Hepatocyte (in vitro differentiated cells): ENCODE results near the gene SPAST.

ENCODE experiments used
- EZH2 ChIP-seq: fragments of 200-600 bp; sonication (generic); IDR thresholded peaks from 2 replicates; pipeline ENCODE4 v1.6.1; 2016; ENCODE audit warnings: antibody characterized with exemption, mild to moderate bottlenecking, borderline replicate concordance
- EZH2phosphoT487 ChIP-seq: fragments of 200-600 bp; sonication (generic); IDR thresholded peaks from one replicate; pipeline ENCODE4 v1.6.1; 2018; ENCODE audit warnings: antibody characterized with exemption, mild to moderate bottlenecking, low read depth, moderate library complexity; ENCODE audit not compliant: unreplicated experiment, severe bottlenecking
- TF ChIP-seq, protein P1 (sequence below): fragments of 200-600 bp; sonication (generic); IDR thresholded peaks from 2 replicates; pipeline ENCODE4 v1.5.1; 2016; ENCODE audit warnings: antibody characterized with exemption, mild to moderate bottlenecking; ENCODE audit not compliant: poor library complexity

DNA sequence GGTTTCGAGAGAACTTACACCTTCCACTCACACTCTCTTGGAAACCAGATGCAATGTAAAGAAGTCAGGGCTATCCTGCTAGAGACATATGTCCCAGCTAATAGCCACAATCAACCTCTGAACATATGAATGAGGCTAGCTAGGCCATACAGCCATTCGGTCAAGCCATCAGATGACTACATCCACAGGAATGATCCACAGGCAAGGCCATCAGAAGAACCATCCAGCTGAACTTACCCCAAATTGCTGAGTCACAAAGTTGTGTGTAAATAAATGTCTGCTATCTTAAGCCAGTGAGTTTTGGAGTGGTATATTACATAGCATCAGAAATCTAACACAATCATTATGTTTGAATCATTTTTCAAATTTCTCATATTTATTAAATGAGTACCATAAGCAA is 5.2 kb upstream of the SPAST start:
- TF ChIP-seq, protein P1, sequence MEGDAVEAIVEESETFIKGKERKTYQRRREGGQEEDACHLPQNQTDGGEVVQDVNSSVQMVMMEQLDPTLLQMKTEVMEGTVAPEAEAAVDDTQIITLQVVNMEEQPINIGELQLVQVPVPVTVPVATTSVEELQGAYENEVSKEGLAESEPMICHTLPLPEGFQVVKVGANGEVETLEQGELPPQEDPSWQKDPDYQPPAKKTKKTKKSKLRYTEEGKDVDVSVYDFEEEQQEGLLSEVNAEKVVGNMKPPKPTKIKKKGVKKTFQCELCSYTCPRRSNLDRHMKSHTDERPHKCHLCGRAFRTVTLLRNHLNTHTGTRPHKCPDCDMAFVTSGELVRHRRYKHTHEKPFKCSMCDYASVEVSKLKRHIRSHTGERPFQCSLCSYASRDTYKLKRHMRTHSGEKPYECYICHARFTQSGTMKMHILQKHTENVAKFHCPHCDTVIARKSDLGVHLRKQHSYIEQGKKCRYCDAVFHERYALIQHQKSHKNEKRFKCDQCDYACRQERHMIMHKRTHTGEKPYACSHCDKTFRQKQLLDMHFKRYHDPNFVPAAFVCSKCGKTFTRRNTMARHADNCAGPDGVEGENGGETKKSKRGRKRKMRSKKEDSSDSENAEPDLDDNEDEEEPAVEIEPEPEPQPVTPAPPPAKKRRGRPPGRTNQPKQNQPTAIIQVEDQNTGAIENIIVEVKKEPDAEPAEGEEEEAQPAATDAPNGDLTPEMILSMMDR: no peak
- TF ChIP-seq EZH2 (no peak), EZH2phosphoT487 (no peak)
